ENCODE data around the gene EPHA3.

The EPHA3 gene

DNA sequence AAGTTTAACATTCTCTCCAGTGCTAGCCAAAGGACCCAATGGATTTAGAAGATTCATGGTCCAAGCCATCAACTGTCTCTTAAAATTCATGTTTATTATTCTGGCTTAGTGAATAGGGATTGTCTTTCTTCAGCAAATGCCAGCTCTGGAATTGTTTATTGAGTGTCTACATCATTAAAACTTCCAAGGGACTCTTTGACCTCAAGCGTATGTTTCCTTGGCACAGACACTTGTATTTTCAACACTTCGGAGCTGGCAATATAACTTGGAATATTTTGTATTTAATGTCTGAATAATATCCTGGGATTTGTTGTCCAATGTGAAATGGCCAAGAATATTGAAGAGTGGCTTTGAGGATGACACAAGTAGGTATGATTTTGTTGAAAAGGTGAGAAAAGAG is 204.2 kb downstream of the EPHA3 start:
- Mint-ChIP-seq H3K4me1 (peaks cover 12% of the 10 kb centered on the region), H3K36me3 (ENCODE audit: low read depth) (no peaks in the 10 kb centered on the region), H3K9me3 (peaks cover 3% of the 10 kb centered on the region), H3K4me3 (no peak overlapping the region), H3K27ac (no peak overlapping the region), H3K27me3 (ENCODE audit: low read depth, poor library complexity) (no peaks in the 10 kb centered on the region)
- no peak for DNase-seq
- TF ChIP-seq, protein P1, sequence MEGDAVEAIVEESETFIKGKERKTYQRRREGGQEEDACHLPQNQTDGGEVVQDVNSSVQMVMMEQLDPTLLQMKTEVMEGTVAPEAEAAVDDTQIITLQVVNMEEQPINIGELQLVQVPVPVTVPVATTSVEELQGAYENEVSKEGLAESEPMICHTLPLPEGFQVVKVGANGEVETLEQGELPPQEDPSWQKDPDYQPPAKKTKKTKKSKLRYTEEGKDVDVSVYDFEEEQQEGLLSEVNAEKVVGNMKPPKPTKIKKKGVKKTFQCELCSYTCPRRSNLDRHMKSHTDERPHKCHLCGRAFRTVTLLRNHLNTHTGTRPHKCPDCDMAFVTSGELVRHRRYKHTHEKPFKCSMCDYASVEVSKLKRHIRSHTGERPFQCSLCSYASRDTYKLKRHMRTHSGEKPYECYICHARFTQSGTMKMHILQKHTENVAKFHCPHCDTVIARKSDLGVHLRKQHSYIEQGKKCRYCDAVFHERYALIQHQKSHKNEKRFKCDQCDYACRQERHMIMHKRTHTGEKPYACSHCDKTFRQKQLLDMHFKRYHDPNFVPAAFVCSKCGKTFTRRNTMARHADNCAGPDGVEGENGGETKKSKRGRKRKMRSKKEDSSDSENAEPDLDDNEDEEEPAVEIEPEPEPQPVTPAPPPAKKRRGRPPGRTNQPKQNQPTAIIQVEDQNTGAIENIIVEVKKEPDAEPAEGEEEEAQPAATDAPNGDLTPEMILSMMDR (IDR thresholded peaks at IDR 0.05) = no peak

- Mint-ChIP-seq H3K4me1 (peaks cover 12% of the 10 kb centered on the region), H3K27me3 (ENCODE audit: low read depth, poor library complexity) (no peaks in the 10 kb centered on the region), H3K27ac (no peak overlapping the region), H3K9me3 (peaks cover 3% of the 10 kb centered on the region), H3K4me3 (no peak overlapping the region), H3K36me3 (ENCODE audit: low read depth) (no peaks in the 10 kb centered on the region)
- DNase-seq = no peak
- TF ChIP-seq, protein P1 (IDR thresholded peaks at IDR 0.05) = no peak
Observed at GRCh38 chr3:89312141-89312540, 204.7 kb downstream of the EPHA3 start.

DNA sequence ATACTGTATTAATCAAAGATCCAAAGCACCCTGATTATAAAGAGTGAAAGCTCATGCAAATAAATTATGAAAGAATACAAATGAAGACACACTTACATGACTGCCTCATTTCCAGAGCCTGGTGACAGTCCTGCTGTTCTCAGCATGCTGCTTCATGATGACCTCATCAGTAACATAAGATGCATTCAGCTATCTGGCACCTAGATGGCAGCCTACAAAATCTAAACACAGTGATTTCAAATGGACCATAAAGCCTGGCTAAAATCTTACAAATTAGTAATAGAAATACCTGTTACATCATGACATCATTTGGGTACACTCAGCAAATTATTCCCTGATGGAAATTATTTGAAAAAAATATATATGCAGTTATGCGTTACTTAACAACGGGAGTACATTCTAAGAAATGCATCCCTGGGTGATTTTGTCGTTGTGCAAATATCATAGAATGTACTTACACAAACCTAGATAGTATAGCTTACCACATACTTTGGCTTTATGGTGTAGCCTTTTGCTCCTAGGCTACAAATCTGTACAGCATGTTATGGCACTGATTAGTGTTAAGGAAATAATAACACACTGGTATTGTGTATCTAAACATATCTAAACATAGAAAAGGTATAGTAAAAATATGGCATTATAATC is 207.2 kb downstream of the EPHA3 start:
- peak; percentile 12 for DNase-seq
- TF ChIP-seq, protein P1 (IDR thresholded peaks at IDR 0.05) = no peak
- peaks cover 3% of the 10 kb centered on the region for H3K9me3 Mint-ChIP-seq
- H3K27ac Mint-ChIP-seq = peak overlapping the region; percentile 22
- no peaks in the 10 kb centered on the region for H3K36me3 Mint-ChIP-seq (ENCODE audit: low read depth)
- H3K27me3 Mint-ChIP-seq (ENCODE audit: low read depth, poor library complexity) = no peaks in the 10 kb centered on the region
- H3K4me1 Mint-ChIP-seq = peaks cover 12% of the 10 kb centered on the region
- H3K4me3 Mint-ChIP-seq = no peak overlapping the region

DNA sequence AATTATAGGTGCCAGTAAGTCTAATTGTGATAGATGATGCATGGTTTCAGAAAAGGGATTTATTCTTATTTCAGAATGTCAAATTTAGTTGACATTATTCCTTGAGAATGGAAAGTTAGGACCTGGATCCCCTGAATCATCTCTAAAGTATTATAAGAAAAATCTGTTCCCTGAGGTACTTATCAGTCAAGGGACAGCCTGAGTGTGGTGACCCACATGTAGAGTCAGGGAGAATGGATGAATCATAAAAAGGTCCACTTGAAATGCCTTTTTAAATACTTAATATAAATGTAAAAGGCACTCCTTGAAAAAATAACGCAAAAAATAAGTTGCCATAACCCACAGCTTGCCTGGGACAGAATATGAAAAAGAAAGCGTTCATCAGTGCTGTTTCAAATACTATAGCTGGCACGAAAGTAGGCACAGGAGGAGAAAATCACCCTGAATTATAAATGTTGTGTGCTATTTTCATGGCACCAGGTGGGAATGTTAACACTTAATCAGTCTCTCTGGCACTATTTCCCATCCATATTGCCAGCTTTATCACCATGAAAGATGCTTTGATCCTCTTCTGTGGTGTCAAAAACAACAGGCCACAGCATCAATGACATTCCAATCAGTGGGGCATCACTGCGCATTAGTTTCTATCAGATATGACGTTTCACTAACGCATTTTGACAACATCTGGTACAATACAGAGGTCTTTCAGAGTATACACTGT is 208.5 kb downstream of the EPHA3 start:
- TF ChIP-seq, protein P1 (IDR thresholded peaks at IDR 0.05) = no peak
- Mint-ChIP-seq H3K4me3 (no peak overlapping the region), H3K27me3 (ENCODE audit: low read depth, poor library complexity) (no peaks in the 10 kb centered on the region), H3K27ac (no peak overlapping the region), H3K4me1 (peaks cover 12% of the 10 kb centered on the region), H3K9me3 (peaks cover 3% of the 10 kb centered on the region), H3K36me3 (ENCODE audit: low read depth) (no peaks in the 10 kb centered on the region)
- no peak for DNase-seq

GRCh38 chr3:89320186-89320585 is 212.8 kb downstream of the EPHA3 start:
- no peaks in the 10 kb centered on the region for H3K9me3 Mint-ChIP-seq
- no peak overlapping the region for H3K4me3 Mint-ChIP-seq
- no peaks in the 10 kb centered on the region for H3K27me3 Mint-ChIP-seq (ENCODE audit: low read depth, poor library complexity)
- H3K36me3 Mint-ChIP-seq (ENCODE audit: low read depth) = no peaks in the 10 kb centered on the region
- H3K27ac Mint-ChIP-seq = no peak overlapping the region
- TF ChIP-seq, protein P1 (IDR thresholded peaks at IDR 0.05) = no peak
- H3K4me1 Mint-ChIP-seq = peaks cover 8% of the 10 kb centered on the region
- DNase-seq = no peak

GRCh38 chr3:89326997-89327396 is 219.6 kb downstream of the EPHA3 start:
- DNase-seq = no peak
- Mint-ChIP-seq H3K36me3 (ENCODE audit: low read depth) (no peaks in the 10 kb centered on the region), H3K4me1 (peaks cover 8% of the 10 kb centered on the region), H3K9me3 (no peaks in the 10 kb centered on the region), H3K27me3 (ENCODE audit: low read depth, poor library complexity) (no peaks in the 10 kb centered on the region), H3K4me3 (no peak overlapping the region), H3K27ac (no peak overlapping the region)
- TF ChIP-seq, protein P1 (IDR thresholded peaks at IDR 0.05) = no peak
